NCI-H1436 (cell line): Measurements from ENCODE around the gene TCERG1.
A peak's percentile ranks its signal among the peaks of the same experiment; 100 is the strongest.

Experiments
- DNase-seq: peaks from one replicate; lab custom pipeline; 2025; lab: John Stamatoyannopoulos, UW

Gene TCERG1

DNA sequence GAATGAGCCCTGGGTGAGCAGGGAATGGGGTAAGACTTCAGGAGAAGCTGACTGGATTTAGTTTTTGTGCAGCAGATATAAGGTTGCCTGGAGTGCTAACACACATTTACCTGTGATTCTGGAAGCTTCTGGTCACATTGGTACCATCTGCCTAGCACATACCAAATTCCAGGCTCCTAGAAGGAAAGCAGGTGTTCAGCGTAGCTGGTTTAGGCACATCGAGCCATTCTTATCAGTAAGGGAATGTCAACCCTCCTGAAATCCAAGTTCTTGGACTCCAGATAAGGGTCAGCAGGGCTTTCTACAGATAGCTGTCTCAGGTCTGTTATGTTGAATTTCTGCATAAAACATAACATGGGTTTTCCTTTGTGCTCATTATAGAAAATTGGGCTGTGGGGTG lies 10.3 kb downstream of the TCERG1 start:
- DNase-seq, result no peak

DNA sequence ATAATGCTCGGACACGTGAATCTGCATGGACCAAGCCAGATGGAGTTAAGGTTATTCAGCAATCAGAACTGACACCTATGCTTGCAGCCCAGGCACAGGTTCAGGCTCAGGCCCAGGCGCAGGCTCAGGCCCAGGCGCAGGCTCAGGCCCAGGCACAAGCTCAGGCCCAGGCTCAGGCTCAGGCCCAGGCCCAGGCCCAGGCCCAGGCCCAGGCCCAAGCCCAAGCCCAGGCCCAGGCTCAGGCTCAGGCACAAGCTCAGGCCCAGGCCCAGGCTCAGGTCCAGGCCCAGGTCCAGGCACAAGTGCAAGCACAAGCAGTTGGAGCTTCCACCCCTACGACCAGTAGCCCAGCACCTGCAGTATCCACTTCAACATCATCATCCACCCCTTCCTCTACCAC lies 11.8 kb downstream of the TCERG1 start:
- DNase-seq, result no peak

DNA sequence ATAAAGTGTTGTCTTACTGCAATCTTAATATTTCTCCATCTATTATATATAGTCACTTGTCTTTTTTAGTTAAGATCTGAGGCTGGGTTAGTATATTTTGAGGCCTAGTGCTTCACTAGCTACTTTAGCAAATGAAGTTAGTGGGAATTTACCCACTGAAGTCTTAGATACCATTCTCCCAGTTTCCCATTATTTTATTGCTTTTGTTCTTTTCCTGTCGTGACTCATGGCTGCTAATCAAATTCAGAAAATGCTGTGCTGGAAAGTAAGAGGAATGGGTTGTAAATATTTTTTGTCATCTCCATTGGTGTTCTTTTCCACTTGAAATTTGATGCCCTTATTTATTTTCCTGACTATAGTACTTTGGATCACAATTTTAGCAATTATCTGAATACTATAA lies 14.2 kb downstream of the TCERG1 start:
- no peak for DNase-seq

DNA sequence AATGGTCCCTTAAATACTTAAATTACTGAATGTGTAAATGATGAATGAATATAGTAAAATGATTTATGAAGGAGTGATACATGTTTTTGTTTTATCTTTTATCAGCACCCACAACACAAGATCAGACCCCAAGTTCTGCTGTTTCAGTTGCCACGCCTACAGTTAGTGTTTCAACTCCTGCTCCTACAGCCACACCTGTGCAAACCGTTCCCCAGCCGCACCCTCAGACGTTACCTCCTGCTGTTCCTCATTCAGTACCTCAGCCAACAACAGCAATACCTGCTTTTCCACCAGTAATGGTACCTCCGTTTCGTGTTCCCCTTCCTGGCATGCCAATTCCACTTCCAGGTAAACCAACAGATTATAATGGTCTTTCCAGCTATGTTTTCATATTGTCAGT lies 16.3 kb downstream of the TCERG1 start:
- no peak for DNase-seq

DNA sequence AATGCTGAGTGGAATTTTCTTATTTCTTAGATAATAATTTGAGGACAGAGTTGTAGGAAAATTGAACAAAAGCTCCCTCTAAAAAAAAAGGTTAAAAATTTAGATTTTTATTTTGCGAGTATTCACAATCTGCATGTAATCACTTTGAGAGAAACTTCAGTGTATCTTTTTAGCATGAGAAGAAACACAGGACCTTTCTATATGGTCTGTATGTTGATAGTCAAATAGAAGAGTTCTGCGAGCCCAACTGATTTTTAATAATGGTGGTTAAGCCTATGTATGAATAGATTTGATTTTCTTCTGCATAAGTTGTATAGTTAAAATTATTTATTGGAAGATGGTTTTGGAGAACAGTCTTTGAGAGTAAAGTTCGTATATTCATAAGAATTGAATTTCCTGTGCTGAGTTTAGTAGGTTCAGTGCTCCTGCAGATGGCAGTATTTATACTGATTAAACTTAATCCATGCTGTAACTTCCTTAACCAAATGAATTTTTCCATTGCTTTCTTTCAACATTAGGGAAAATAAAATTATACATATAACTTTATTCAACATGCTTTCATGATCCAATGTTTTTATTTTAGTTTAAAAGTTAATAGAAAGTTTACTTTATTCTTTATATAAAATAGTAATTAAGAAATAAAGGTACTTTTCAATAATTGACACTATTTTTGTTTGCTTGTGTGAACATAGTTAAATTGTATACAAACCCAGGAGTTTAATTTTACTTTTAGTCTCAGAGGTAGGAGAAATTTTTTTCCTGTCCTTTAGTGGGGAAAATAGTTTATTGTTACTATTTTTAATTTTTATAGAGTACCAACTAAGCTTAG lies 19.6 kb downstream of the TCERG1 start:
- DNase-seq, result no peak

DNA sequence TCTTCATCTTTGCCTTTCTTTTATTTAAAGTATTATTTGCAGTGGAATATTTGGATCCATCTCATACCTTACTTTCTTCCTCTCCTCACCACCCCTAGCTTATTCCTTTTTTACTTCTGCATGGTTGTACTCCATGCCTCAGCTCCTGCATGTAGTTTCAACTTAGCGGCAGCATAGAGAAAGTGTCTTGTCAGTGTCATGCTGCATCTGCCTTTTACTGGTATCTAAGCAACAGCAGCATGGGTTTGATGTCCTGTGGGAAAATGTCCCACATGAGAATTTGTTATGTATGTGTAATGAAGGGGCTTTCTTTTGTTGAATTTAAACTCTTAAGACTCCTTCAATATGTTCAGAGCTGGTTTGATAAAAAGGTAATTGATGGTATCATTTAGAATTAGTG lies 20.6 kb downstream of the TCERG1 start:
- DNase-seq, result no peak

DNA sequence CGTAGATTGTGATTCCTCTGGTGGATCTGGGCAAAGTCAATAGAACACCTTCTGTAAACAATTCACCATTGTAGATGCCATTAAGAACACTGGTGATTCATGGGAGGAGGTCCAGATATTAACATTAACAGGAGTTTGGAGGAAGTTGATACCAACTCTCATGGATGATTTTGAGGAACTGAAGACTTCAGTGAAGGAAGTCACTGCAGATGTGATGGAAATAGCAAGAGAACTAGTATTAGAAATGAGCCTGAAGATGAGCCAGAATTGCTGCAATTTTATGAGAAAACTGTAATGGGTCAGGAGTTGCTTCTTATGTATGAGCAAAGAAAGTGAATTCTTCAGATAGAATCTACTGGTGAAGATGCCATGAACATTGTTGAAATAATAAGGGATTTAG lies 26.9 kb downstream of the TCERG1 start:
- no peak for DNase-seq

DNA sequence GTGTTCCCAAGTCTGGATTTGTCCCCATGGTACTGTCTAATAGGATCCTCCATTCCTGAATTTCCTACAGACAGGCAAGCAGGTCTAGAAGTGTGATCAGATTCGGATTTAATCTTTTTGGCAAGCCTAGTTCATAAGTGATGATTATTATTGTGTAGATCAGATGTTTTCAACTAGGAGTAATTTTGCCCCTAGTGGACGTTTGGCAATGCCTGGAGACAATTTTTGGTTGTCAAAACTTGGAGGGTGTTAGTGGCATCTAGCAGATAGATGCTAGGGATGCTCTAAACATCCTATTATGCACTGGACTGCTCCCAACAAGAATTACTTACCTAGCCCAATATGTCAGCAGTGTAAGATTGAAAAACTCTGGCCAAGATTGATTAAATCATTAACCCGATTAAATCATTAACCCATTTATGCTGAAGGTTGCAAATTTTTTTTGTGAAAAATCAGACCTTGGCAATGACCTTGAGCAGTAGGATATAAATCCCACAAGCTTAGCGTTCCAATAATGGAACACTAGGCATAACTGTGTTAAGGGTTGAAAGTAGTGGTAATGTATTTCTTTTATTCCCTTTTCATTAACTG lies 28.2 kb downstream of the TCERG1 start:
- no peak for DNase-seq

DNA sequence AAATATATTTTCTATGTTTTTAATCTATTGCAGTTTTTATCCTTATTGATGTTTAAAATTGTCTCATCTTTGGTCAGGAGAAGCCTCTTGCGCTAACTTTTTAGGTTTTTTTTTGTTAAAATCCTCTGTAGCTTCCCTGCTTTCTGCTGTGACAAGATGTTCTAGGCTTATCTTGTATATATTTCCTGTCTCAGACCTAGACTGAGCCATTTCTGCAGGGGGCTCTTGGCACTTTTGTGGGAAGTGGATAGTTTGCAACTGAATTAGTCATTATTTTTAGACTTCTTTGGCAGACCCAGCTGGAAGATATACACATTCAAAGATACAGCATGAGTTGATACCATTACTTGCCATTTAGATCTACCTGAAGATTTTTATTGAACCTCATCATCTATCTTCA lies 28.8 kb downstream of the TCERG1 start:
- DNase-seq, result no peak

DNA sequence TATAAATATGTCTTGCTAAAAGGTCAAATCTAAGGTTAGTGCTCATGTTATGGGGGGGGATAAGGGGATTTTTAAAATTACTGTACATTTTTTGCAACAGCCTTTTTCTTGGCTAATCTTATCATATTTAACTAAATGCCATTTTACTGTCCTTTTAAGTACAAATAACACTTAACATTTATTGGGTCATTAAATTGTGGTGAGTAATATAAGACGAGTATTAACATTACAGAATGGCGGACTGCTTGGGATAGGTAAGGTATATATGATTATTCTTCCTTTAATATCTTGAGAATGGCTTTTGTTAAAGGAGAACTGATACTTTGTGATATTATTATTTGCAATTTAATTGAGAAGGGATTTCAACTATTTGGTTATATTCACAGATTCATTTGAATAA lies 35.6 kb downstream of the TCERG1 start:
- DNase-seq, result no peak

DNA sequence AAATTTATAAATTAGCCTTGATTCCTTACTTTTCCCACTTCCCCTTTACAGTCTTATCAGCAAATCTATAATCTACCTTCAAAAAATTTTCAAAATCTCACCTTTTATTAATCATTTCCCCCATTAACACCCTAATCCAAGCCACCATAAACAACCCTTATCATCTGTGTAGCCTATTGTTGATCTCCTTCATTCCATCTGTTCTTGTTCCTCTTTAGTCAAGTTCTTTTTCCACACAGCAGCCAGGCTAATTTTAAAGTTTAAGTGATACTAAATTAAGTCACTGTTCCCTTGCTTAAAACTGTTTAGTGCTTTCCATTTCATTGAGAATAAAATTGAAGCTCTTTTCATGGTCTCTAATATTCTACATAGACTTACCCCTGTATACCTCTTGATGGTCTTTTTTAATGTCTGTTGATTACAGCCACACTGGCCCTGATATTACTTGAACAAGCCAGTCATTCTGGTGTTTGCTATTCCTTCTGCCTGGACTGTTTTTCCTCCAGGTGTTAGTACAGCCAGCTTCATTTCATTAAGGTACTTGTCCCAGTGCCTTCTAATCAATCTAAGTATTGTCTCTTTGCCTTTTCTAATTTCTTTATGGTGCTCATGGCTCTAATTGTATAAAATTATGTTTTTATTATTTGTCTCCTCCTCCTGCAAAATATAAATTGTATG lies 37.7 kb downstream of the TCERG1 start:
- no peak for DNase-seq

DNA sequence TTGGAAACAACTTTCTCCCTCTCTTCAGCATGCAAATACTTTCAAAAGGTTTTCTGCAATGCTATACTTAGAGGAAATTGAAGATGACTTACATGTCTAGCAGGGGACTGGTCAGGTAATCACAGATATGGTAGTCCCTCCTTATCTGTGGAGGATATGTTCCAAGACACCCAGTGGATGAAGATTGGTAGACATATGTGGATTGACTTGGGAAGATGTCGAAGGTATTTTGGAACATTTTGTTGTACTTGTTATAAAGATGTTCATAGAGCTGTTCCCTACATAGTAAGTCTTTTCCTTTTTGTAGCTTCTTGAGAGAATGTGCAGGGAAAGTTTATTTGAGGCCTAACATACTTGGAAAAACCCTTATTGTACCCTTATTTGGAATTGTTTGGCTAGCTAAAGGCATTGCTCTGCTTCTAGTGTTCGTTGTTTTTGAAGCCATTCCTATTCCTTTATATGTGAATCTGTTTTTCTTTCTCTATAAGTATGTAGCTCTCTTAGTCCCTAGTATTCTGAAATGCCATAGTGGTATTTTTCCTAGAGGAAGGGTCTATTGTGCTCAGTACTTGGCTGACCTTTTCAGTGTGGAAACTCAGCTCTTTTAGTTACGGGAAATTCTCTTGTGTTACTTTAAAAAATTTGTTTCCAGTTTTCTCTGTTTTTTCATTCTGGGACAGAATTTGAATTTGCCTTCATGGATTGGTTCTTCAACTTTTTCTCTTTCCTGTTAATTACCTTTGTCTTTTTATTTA lies 43.1 kb downstream of the TCERG1 start:
- DNase-seq, result no peak

DNA sequence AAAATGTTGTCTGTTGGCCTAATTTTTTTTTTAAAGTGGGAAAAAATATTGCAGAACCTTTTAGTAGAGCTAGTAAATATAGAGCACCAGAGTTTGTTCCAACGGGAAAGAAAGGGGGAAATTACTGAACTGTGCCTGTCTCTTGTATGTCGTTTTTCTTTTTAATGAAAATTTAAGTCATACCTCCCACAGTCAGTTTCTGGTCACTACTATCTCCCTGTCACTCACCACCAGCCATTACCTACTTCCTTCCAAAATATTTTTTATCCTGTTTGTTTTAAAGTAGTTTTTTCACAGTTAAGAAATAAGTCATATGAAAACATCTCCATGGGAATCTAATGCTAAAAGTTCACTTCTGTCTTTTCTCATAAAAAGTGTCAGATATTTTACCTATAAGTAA lies 47.5 kb downstream of the TCERG1 start:
- DNase-seq, result no peak

DNA sequence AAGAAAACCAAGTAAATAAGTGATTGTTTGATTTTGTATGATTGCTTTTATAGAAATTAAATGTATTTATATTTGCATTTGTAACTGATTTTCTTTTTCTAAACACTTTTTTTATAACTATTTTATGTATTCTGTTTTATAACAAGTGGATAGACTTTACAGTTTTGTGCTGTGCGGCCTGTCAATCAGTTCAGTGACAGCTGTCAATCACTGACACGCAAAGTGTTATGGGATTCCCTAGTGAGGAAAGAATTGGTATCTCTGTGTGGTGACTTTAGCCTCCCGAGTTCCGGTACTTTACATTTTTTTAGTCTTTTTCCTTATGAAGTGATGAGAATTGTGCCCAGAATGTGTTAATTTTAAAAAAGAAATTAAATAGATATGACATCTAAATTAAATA lies 52.5 kb downstream of the TCERG1 start:
- no peak for DNase-seq

DNA sequence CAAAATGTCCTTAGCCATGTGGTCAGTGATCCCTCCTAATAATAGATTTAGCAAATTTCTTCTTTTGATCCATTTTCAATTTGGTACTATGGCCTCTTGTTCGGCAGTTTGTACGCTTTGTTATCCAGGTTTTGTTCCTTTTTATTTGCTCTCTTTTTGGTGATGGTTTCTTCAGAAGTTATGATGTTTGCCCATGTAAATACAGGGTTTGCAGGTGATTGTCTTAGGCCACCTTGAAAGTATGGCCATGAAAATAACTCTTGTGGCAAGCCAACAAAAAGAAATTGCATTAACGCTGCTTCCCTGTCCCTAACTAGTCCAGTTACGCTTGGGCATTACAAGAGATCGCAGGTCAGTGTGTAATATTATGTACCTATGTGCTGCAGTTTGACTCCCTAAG lies 60.3 kb downstream of the TCERG1 start:
- no peak for DNase-seq

DNA sequence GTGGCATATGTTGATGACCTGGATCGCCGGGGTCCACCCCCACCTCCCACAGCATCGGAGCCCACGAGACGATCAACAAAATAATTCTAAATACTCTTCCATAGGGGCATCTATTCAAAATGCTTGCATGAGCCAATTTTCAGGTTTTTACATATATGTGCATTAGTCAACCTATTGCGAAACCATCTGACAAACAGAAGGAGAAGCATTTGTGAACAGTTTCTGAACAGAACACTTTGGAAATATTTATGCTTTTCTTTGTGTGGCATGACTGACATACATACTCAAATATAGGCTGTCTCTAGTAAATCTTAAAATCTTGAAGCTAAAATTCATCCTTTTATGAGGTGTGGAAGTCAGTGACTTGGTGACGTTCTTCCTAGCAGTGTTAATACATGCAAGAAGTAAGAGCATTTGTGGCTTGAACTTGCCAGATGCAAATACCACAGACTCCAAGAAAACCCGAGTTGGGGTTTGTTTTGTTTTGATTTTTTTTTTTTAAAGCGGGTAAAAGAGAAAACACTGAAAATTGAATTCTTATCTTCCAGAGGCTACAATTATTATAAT lies 63.5 kb downstream of the TCERG1 start:
- DNase-seq, result no peak

DNA sequence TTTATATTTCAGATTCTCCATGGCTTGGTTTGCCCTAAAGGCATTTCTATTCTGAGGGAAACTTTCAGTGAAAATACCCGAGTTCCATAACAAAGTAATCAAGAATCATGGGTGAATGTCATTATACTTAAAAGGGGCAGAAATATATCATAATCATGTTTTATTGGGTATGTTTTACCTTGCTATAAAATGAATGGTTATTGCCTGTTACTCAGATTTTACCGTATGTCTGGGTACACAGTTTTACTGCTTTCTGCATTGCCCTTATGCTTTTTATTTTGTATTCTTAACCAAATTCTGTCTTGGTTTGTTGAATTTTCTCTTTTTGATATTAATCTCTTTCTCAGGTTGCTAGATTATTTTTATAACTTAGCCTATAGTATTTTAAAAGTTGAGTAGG lies 66.3 kb downstream of the TCERG1 start:
- DNase-seq, result no peak

DNA sequence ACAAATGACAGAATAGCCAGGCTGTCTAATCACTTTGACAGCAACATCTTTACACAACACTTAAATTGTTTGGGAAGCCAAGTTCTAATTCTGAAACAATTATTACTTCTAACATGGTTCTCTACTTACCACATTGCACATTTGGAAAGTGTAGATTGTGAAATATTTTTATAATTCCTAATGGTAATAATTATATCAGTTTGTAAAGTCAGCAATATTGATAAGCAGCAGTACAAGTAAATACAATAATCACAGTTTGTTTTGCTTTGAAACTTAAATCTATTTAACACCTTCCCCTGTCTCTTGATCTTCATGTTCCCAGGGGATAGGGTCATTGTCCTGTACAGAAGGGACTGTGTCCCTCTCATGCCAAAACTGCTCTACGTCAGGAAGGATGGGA lies 67.4 kb downstream of the TCERG1 start:
- no peak for DNase-seq

DNA sequence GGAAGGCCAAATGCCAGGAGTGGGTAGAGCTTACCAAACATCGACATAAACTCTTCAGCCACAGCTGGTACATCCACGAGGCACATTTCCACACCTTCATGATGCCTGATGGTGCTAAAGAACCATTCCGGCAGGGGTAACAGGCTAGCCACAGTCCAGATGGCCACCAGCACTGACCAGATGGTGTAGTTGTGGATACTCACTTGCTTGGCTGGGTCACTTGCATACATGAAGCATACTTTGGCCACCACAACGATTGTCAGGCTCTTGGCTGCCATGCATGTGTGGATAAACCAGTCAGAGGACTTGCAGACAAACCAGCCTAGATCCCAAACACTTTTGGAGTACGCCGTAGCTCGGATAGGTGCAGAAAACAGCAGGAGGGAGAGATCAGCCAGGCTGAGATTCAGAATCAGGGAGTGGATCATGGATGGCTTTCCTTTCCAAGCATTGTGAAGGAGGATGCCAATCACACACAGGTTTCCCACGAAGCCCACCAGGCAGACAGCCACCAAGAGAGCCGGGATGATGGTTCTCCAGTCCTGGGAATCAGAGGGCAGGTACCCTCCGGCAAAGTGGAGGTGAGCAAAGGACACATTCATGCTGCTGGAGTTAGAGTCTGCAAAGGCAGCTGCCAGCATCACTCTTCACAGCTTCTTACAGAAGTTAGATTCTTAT lies 68.5 kb downstream of the TCERG1 start:
- no peak for DNase-seq

DNA sequence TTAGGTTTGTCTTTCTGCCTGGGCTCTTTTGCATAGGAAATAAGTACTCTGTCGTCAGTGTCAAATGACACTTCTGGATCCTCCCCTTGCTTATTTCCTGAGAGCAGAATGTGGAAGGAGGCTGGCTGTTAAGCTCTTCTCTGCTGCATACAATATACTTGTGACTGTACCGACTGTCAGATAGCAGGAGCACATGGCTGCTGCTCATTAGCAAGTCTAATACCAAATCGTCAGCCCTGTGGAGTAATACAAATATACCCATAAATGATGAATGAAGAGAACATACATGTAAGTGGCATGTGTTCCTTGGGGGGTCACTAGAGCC lies 69.0 kb downstream of the TCERG1 start, which contains the start of gene GPR151:
Gene GPR151, minus strand, starts transcription at position 40 of the 325 bp plus-strand sequence. CDS start 77 bp downstream, outside the sequence.
- peak; percentile 13 for DNase-seq

DNA sequence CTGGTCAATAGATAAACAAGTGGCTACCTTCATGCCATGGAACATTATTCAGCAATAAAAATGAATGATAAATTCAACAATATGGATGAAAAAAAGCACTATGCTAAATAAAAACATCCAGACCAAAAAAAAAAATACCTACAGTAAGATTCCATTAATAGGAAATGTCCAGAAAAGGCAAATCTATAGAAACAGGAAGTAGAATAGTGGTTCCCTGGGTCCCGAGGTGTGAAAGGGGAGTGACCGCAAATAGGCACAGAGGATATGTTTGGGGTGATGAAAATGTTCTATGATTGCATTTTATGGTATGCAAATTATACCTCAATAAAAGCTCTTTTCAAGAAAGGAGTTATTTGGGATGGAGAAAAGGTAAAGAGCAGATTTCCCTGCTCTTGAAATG lies 72.4 kb downstream of the TCERG1 start:
- DNase-seq, result no peak

DNA sequence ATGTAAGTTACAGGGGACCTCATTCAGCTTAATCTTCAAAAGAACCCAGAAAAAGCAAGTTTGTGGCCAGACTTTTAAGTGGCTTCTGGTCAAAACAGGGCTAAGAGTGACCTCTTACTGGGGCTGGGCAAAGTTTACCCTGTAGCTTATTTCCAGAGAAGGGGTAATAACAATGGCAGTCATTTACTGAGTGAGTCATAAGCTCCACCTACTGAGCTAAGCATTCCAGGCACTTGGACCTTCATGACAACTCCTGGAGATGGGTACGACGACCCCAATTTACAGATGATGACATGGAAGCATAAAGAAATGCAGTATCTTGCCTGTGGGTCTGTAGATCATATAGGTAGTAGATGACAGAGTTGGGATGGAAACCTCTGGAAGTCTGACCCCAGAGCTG lies 73.6 kb downstream of the TCERG1 start:
- no peak for DNase-seq
